Colon (tissue), 2 donors: ENCODE data around the gene WFDC5.
"Not testable (repeated sequence)": the region's sequence is repeated elsewhere in the genome, so short reads cannot be mapped to it uniquely, and the experiment has no call there.

Experiments
- FAIRE-seq: peaks from 2 replicates; lab custom pipeline; 2012; peaks lifted over from hg19 to GRCh38; lab: Jason Lieb, UNC
- donor health status: control.
- donor health status: control.

The WFDC5 gene

GRCh38 chr20:45087814-45088213 lies 27.2 kb downstream of the WFDC5 start:
- FAIRE-seq, result no peak

DNA sequence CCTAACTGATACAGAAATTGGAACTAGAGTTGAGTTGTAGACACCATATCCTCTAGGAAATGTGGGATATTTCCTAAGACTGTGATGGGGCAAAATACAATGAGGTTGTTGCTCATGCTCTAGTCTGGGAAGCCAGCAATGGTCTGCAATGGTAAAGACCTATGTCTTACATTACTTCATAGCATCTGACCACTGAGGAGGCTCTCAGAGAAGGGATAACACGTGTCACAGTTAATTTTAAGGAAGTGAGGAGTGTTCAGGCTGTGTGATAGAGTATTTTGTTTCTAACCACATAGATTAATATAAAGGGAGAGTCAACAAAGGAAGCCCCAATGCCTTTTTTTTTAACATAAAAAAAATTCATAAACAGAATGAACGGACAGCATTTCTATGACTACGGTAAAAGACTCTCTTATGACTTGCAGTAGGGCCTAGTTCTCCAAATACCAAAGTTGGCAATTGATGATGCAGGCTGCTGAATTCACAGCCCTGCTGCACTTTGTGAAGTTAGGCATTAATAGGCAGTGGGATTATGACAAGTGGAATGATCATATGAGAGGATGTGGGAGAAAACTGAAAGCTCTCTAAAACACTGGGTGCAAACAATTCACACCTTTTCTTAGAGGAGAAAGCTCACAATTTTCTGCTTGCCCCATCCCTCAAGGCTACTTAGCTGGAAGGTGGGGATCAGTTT lies 27.7 kb downstream of the WFDC5 start:
- FAIRE-seq, result no peak

GRCh38 chr20:45085867-45086266 lies 29.1 kb downstream of the WFDC5 start:
- FAIRE-seq, result no peak

DNA sequence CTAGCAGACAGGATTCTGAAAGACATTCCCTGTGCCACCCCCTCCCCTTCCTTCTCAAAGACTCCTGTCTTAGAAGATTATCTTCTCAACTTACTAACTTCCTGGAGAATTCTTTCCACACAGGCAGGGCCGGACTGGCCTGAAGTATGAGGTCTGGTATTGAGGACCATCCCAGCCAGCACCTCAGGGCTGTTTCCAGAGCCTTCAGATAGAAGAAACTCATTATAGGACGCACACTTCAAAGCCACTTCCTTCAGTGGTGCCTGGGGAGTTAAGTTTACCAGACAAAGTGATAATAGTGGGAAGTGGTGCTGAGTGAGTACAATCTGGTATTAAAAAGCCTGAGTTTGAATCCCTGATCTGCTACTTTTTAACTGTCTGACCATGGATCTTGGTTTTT lies 29.7 kb downstream of the WFDC5 start:
- no peak for FAIRE-seq

DNA sequence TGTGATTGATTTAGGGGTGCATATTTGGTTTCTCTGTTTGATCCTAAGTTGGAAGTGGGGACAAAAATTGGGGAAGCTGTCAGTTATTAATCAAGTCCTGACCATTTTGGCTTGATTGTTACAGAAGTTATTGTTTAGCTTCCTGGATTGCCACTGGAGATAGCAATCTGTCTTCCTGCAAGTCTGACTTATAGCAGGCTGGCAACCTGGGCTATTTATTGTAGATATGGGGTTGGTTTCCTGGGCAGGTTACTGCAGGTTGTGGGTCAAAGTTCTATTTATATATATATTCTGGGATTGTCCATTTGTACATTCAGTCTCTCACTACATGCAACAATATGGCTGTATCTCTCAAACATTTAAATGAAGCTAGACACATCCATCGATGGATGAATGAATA lies 31.8 kb downstream of the WFDC5 start:
- no peak for FAIRE-seq

GRCh38 chr20:45082468-45082867 lies 32.5 kb downstream of the WFDC5 start:
- no peak for FAIRE-seq

DNA sequence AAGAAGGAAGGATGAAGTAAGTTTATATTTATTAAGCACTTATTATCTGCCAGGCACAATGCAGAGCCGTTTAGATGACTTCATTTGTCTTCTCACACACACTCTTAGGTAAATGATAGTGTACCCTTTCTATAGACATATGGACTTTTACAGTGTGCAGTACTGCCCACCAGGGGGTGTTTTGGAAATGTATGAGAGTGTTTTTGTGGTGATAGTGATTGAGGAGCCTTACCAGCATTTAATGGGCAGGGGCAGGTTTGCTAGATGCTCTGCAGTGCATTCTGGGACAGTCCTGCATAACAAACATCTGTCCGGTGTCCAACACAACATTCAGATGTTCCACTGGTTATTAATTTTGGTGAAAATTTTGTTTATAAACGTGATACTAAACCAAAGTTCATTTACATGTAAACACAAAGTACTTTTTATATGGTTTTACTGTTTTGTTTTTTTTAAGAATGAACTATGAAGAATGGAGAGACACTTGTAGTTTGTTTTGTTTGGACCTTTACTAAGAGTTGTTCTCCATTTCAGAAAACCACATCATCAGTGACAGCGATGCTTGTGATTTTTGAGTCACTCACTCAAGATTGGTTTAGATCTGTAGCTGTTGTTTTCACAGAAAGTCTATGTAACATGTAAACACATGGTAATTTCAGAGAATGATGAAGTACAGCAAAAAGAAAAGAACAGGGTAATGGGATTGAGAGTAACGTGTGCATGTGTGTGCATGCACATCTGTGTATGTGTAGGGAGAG lies 33.9 kb downstream of the WFDC5 start:
- FAIRE-seq, result no peak

DNA sequence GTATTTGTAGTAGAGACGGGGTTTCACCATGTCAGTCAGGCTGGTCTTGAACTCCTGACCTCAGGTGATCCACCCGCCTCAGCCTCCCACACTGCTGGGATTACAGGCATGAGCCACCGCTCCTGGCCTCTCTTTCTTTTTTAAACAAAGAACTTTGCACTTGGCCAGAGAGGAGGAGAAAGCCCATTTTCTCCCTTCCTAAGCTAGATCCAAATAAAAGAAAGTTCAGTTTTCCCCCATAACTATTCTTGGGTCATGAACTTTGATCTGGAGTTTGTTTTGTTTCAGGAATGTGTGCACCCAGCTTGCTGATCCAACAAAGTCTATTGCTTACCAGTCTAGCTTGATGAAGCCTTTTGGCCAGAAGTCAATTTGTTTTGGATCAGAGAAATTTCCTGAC lies 37.4 kb downstream of the WFDC5 start:
- no peak for FAIRE-seq

DNA sequence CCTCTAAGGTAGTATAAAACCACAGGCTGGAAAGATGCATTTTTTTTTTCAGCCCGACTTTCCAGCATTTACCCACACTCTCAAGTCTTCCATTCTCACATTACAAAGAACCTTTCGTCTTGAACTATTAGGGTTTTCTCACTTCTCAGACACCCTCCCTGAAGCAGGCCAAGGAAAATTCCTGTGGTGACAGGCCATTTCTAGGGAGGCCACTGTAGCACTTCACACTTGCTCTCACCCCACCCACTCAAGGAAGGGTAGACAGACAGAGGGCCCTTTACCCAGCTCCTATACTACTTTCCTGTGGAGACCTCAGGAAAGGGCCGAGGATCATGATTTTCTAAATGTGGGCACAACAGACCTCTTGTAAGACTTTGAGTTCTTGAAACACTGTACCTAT lies 41.8 kb downstream of the WFDC5 start:
- no peak for FAIRE-seq

- no peak for FAIRE-seq
Measured at GRCh38 chr20:45072066-45072465, 42.9 kb downstream of the WFDC5 start.

- no peak for FAIRE-seq
Measured at GRCh38 chr20:45070932-45071632, 43.9 kb downstream of the WFDC5 start.

DNA sequence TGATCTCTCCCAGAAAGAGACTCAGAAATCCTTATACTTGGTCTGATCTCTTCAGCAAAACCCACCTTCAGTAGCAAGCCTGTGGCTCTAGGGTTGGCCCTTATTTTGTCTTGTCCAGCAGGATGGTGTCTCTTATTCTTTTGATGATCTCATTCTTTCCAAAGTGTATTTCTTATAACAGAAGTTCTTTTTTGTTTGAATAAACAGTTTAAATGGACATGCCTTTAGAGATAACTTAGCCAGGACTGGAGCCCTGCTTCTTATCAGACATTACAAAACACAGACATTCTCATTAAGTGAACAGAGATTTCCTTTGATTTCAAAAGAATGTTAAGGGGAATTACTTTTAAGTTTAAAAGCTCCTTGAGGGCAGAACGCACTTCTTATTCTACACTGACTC lies 45.7 kb downstream of the WFDC5 start:
- no peak for FAIRE-seq

- no peak for FAIRE-seq
Measured at GRCh38 chr20:45067558-45067957, 47.4 kb downstream of the WFDC5 start.

DNA sequence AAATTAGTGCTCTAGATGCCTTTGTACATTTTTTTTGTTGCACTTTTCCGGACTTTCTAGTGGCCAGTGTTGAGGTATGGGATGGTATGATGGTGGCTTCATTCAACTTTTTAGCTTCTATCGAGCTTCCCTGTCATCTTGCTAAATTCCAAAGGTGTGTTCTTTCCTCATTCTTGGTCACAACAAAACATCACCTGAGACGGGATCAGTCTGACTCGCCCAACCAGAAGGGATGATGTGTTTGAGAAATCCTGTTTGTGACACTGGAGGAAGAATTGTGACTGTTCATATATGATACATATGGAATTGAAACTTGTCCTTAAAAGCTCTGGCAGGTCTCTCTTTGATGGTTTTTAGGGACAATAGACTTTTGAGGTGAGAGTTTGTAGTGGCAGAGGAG lies 47.9 kb downstream of the WFDC5 start:
- FAIRE-seq, result no peak

DNA sequence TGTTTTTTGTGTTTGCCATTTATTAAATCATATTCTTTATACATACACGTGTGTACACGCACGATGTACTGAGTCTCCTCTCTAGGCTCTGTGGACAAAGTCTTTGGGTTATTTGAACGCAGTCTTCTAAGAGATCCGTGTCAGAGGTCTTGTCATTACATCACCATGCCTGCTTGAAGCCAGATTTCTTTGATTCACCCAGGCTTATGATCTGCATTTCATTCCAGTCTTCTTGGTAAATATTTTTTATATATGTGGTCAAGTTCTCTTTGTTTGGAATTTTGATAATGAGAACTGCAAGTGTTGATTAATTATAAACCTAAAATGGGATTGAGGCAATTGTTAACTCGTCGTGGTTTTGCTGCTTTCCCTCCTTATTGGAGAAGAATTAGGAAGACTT lies 48.6 kb downstream of the WFDC5 start:
- no peak for FAIRE-seq

- FAIRE-seq, result no peak
Measured at GRCh38 chr20:45064812-45065211, 50.2 kb downstream of the WFDC5 start.

GRCh38 chr20:45063107-45063506 lies 51.9 kb downstream of the WFDC5 start:
- FAIRE-seq, result not testable (repeated sequence)

- no peak for FAIRE-seq
Measured at GRCh38 chr20:45061244-45061643, 53.7 kb downstream of the WFDC5 start.

GRCh38 chr20:45060294-45060693 lies 54.7 kb downstream of the WFDC5 start:
- no peak for FAIRE-seq
